NK-92 treated with Interleukin-12 subunit alpha and Interleukin-12 subunit beta, amount 100 ng/mL, for 24 hours (cell line): ENCODE results near the gene METTL23.

Source experiments
- DNase-seq: peaks from one replicate; lab custom pipeline; 2025; lab: John Stamatoyannopoulos, UW

The METTL23 gene

GRCh38 chr17:76772842-76773525 is 46.3 kb downstream of the METTL23 start:
- DNase-seq = no peak

- no peak for DNase-seq
These were observed 48.5 kb downstream of the METTL23 start for GRCh38 chr17:76775021-76775600.

GRCh38 chr17:76781056-76781982 is 54.7 kb downstream of the METTL23 start:
- DNase-seq = no peak

GRCh38 chr17:76783146-76783545 is 56.5 kb downstream of the METTL23 start:
- no peak for DNase-seq
